HG03342 (cell line): ENCODE results near the gene CPNE5.

Experiments
- ATAC-seq: cut with Tn5 transposase; IDR thresholded peaks from one replicate; pipeline ENCODE4 v1.9.1; 2021; ENCODE audit warnings: mild to moderate bottlenecking, moderate library complexity; ENCODE audit not compliant: unreplicated experiment

CPNE5 gene

GRCh38 chr6:36836111-36837021 lies 2.9 kb downstream of the CPNE5 start:
- no peak for ATAC-seq

- no peak for ATAC-seq
Observed at GRCh38 chr6:36834576-36835341, 4.5 kb downstream of the CPNE5 start.

GRCh38 chr6:36833182-36833789 lies 6.0 kb downstream of the CPNE5 start:
- no peak for ATAC-seq

GRCh38 chr6:36832313-36832712 lies 6.9 kb downstream of the CPNE5 start:
- no peak for ATAC-seq

- ATAC-seq = no peak
Observed at GRCh38 chr6:36830577-36830976, 8.7 kb downstream of the CPNE5 start.

- ATAC-seq = no peak
Observed at GRCh38 chr6:36829919-36830544, 9.2 kb downstream of the CPNE5 start.

- no peak for ATAC-seq
Observed at GRCh38 chr6:36827261-36828079, 11.8 kb downstream of the CPNE5 start.

- no peak for ATAC-seq
Observed at GRCh38 chr6:36826520-36827227, 12.6 kb downstream of the CPNE5 start.

- ATAC-seq = no peak
Observed at GRCh38 chr6:36825994-36826393, 13.2 kb downstream of the CPNE5 start.

- no peak for ATAC-seq
Observed at GRCh38 chr6:36825452-36825851, 13.8 kb downstream of the CPNE5 start.

GRCh38 chr6:36824253-36824652 lies 15.0 kb downstream of the CPNE5 start:
- no peak for ATAC-seq

- ATAC-seq = no peak
Observed at GRCh38 chr6:36823421-36824096, 15.7 kb downstream of the CPNE5 start.

- no peak for ATAC-seq
Observed at GRCh38 chr6:36822506-36823269, 16.6 kb downstream of the CPNE5 start.

GRCh38 chr6:36821581-36822335 lies 17.5 kb downstream of the CPNE5 start:
- ATAC-seq = no peak

GRCh38 chr6:36820700-36821580 lies 18.3 kb downstream of the CPNE5 start:
- ATAC-seq = no peak

- ATAC-seq = no peak
Observed at GRCh38 chr6:36818756-36819155, 20.5 kb downstream of the CPNE5 start.

- ATAC-seq = no peak
Observed at GRCh38 chr6:36817847-36818246, 21.4 kb downstream of the CPNE5 start.
